SK-N-SH (cell line): Measurements from ENCODE around the gene PCDHA5.
"Not testable (repeated sequence)": the region's sequence is repeated elsewhere in the genome, so short reads cannot be mapped to it uniquely, and the experiment has no call there.

Experiments used
- EP300 ChIP-seq, 2 experiments: IDR thresholded peaks; 2 replicates each; pipeline versions ENCODE4 v1.4.0 to v1.6.1; 2012; ENCODE audit warnings: borderline replicate concordance in 1 of 2, low read depth in 1 of 2, low read length in 1 of 2
- JUND ChIP-seq: IDR thresholded peaks from 2 replicates; pipeline ENCODE4 v1.4.0; 2012
- NFIC ChIP-seq: IDR thresholded peaks from 2 replicates; pipeline ENCODE4 v1.4.0; 2012; ENCODE audit warnings: borderline replicate concordance
- RFX5 ChIP-seq: IDR thresholded peaks from 2 replicates; pipeline ENCODE4 v1.6.1; 2012; ENCODE audit warnings: mild to moderate bottlenecking, improper control_type of control experiment, low read length
- SIN3A ChIP-seq: IDR thresholded peaks from 2 replicates; pipeline ENCODE4 v1.6.1; 2012; ENCODE audit warnings: low read depth, mild to moderate bottlenecking, low read length, moderate library complexity, borderline replicate concordance
- TF ChIP-seq, protein P1 (sequence below): fragments of 200-600 bp; sonication (generic); IDR thresholded peaks from 2 replicates; pipeline ENCODE4 v1.6.1; 2017; ENCODE audit warnings: antibody characterized with exemption, mild to moderate bottlenecking, moderate library complexity

GRCh38 chr5:140796072-140796717, 25.2 kb upstream of the PCDHA5 start:
- TF ChIP-seq JUND; SIN3A; EP300 (IDR thresholded peaks at IDR 0.05; ENCODE audit: borderline replicate concordance in 1 of 2, low read depth in 1 of 2, low read length in 1 of 2); RFX5; NFIC: not testable (repeated sequence)
- TF ChIP-seq, protein P1, sequence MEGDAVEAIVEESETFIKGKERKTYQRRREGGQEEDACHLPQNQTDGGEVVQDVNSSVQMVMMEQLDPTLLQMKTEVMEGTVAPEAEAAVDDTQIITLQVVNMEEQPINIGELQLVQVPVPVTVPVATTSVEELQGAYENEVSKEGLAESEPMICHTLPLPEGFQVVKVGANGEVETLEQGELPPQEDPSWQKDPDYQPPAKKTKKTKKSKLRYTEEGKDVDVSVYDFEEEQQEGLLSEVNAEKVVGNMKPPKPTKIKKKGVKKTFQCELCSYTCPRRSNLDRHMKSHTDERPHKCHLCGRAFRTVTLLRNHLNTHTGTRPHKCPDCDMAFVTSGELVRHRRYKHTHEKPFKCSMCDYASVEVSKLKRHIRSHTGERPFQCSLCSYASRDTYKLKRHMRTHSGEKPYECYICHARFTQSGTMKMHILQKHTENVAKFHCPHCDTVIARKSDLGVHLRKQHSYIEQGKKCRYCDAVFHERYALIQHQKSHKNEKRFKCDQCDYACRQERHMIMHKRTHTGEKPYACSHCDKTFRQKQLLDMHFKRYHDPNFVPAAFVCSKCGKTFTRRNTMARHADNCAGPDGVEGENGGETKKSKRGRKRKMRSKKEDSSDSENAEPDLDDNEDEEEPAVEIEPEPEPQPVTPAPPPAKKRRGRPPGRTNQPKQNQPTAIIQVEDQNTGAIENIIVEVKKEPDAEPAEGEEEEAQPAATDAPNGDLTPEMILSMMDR = not testable (repeated sequence)
